ENCODE data around the gene ADNP.

Gene ADNP

DNA sequence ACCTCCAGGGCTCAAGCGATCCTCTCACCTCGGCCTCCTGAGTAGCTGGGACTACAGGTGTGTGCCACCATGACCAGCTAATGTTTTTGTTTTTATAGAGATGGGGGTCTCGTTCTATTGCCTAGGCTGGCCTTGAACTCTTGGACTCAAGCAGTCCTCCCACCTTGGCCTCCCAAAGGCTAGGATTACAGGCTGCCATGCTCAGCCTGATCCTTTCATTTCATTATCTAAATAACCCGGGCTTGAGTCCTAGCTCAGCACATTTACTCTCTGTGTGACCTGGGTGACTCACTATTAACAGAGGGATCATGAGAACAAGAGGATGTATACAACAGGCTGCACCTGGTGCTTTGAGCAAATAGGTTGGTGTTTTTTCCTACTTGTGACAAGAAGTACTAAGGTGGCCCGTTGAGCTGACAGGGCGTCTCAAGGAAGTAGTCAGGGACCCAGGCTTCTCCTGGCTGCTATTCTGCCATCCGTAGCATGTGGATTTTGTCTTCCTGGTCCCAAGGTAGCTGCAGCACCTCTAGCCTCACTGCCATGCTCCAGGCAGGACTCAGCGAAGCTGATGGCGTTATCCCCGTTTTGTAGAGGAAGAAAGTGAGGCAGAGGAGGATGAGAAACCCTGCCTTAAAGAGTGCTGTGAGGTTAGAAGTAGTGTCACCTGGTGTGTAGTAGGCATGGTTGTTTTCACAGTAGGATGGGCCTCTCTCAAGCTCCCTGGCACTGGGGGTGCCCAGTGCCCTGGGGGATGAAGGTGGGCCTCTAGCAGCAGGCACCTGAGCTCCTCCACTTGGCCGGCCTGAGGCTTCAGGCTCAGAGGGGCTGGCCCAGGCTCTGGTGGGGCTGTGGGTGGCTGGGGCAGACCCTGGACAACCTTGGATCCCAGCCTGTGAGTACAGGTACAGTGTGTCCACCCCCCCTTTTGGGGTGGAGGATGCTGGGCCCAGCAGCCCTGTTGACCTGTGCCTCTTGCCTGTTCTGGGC is 62.4 kb downstream of the ADNP start:
- DNase-seq (ENCODE audit: low read depth, low spot score): no peak
- TF ChIP-seq POLR2AphosphoS5 (IDR thresholded peaks at IDR 0.05; ENCODE audit: borderline replicate concordance, low read depth, low read length) (no peak), EZH2 (IDR thresholded peaks at IDR 0.05) (no peak), FOXP2 (optimal IDR thresholded peaks at IDR 0.05; ENCODE audit: control extremely low read depth, extremely low read length, insufficient read depth) (no peak)
- no peak overlapping the region for H3K9ac ChIP-seq (ENCODE audit: insufficient read length)
- H3K36me3 ChIP-seq (ENCODE audit: insufficient read depth, low read length): no peaks in the 10 kb centered on the region
- H3K4me3 ChIP-seq: no peak overlapping the region
- H3K9me3 ChIP-seq (ENCODE audit: low read depth, low read length): no peaks in the 10 kb centered on the region
- no peak overlapping the region for H3K27ac ChIP-seq

- Histone ChIP-seq H3K9me3 (ENCODE audit: low read depth, low read length) (no peaks in the 10 kb centered on the region), H3K27ac (no peak overlapping the region), H3K4me3 (no peak overlapping the region), H3K36me3 (ENCODE audit: insufficient read depth, low read length) (no peaks in the 10 kb centered on the region), H3K9ac (ENCODE audit: insufficient read length) (no peak overlapping the region)
- no peak for DNase-seq (ENCODE audit: low read depth, low spot score)
- TF ChIP-seq EZH2 (IDR thresholded peaks at IDR 0.05) (no peak), FOXP2 (optimal IDR thresholded peaks at IDR 0.05; ENCODE audit: control extremely low read depth, extremely low read length, insufficient read depth) (no peak), POLR2AphosphoS5 (IDR thresholded peaks at IDR 0.05; ENCODE audit: borderline replicate concordance, low read depth, low read length) (no peak)
Observed at GRCh38 chr20:50867805-50868204, 63.4 kb downstream of the ADNP start.

DNA sequence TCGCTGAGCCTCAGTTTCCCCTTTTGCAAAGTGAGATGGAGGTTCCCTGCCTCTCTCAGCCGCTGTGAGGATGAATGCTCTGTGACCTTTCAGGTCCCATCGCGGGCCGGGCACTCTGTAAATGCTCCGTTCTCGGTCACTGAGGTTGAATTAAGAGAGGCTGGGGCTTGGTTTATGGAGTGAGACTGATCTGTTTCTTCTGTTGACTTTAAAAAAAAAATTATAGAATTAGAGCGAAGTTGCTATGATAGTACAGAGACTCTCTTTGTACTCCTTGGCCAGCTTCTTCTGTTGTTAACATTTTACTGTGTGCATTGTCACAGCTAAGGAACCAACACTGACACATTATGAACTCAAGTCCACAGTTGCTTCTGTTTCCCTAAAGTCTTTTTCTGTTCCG is 64.4 kb downstream of the ADNP start:
- DNase-seq (ENCODE audit: low read depth, low spot score): no peak
- TF ChIP-seq EZH2 (IDR thresholded peaks at IDR 0.05) (no peak), FOXP2 (optimal IDR thresholded peaks at IDR 0.05; ENCODE audit: control extremely low read depth, extremely low read length, insufficient read depth) (no peak), POLR2AphosphoS5 (IDR thresholded peaks at IDR 0.05; ENCODE audit: borderline replicate concordance, low read depth, low read length) (no peak)
- no peak overlapping the region for H3K9ac ChIP-seq (ENCODE audit: insufficient read length)
- no peaks in the 10 kb centered on the region for H3K36me3 ChIP-seq (ENCODE audit: insufficient read depth, low read length)
- no peak overlapping the region for H3K27ac ChIP-seq
- no peaks in the 10 kb centered on the region for H3K9me3 ChIP-seq (ENCODE audit: low read depth, low read length)
- H3K4me3 ChIP-seq: no peak overlapping the region

DNA sequence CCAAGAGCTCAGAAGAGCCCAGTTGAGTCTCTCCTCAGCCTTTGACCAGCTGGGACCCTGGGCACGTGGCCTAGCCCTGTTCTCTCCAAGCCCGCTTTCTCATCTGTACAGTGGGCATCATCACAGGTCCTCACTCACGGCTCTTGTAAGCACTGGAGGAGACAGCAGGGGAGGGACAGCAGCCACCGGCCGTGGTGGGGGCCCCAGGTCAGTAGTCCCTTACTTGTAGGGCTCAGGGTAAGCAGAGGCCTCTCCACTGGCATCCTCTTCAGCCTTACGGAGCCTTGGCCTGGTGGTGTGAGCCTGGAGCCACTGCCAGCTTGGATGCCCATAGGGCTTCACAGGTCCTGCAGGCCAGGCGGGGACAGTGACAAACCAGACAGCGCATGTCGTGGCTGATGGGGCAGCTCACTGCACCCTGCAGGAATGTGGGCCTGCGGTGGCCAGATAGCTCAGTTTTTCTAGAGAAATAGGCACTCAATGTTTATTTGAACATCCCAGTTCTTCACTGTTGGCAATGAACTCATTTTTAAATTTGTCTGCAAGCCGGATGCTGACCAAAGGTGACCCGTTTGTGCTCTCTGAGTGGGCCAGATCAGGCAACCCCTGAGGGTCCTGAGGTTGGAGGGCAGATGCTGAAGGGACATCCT is 65.1 kb downstream of the ADNP start:
- Histone ChIP-seq H3K9me3 (ENCODE audit: low read depth, low read length) (no peaks in the 10 kb centered on the region), H3K27ac (no peak overlapping the region), H3K4me3 (no peak overlapping the region), H3K9ac (ENCODE audit: insufficient read length) (no peak overlapping the region), H3K36me3 (ENCODE audit: insufficient read depth, low read length) (no peaks in the 10 kb centered on the region)
- DNase-seq (ENCODE audit: low read depth, low spot score): no peak
- TF ChIP-seq POLR2AphosphoS5 (IDR thresholded peaks at IDR 0.05; ENCODE audit: borderline replicate concordance, low read depth, low read length): no peak
- TF ChIP-seq FOXP2 (optimal IDR thresholded peaks at IDR 0.05; ENCODE audit: control extremely low read depth, extremely low read length, insufficient read depth): no peak
- no peak for TF ChIP-seq EZH2 (IDR thresholded peaks at IDR 0.05)

DNA sequence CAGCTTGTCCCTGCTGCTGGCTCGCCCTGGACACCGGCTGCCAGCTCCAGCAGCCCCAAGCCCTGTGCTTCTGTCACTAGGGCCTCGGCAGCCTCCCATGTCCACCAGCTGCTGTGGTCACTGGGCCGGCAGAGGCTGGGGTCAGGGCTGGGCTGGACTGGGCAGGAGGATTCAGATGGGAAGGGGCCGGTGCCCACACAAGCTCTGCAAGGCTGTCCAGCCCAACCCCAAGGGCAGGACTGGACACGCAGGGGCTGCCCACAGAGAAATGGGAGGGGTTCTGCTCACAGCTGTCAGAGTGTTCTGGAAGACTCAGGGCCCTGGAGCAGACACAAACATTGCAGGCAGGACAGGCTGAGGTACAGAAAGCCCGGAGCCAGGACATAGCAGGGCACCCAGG is 65.6 kb downstream of the ADNP start:
- TF ChIP-seq FOXP2 (optimal IDR thresholded peaks at IDR 0.05; ENCODE audit: control extremely low read depth, extremely low read length, insufficient read depth) (no peak), POLR2AphosphoS5 (IDR thresholded peaks at IDR 0.05; ENCODE audit: borderline replicate concordance, low read depth, low read length) (no peak), EZH2 (IDR thresholded peaks at IDR 0.05) (no peak)
- DNase-seq (ENCODE audit: low read depth, low spot score): no peak
- no peaks in the 10 kb centered on the region for H3K36me3 ChIP-seq (ENCODE audit: insufficient read depth, low read length)
- H3K4me3 ChIP-seq: no peak overlapping the region
- H3K9ac ChIP-seq (ENCODE audit: insufficient read length): no peak overlapping the region
- no peak overlapping the region for H3K27ac ChIP-seq
- H3K9me3 ChIP-seq (ENCODE audit: low read depth, low read length): no peaks in the 10 kb centered on the region

GRCh38 chr20:50865114-50865513 is 66.1 kb downstream of the ADNP start:
- H3K9me3 ChIP-seq (ENCODE audit: low read depth, low read length): no peaks in the 10 kb centered on the region
- no peak for DNase-seq (ENCODE audit: low read depth, low spot score)
- no peaks in the 10 kb centered on the region for H3K36me3 ChIP-seq (ENCODE audit: insufficient read depth, low read length)
- TF ChIP-seq EZH2 (IDR thresholded peaks at IDR 0.05) (no peak), POLR2AphosphoS5 (IDR thresholded peaks at IDR 0.05; ENCODE audit: borderline replicate concordance, low read depth, low read length) (no peak), FOXP2 (optimal IDR thresholded peaks at IDR 0.05; ENCODE audit: control extremely low read depth, extremely low read length, insufficient read depth) (no peak)
- H3K4me3 ChIP-seq: no peak overlapping the region
- H3K27ac ChIP-seq: no peak overlapping the region
- H3K9ac ChIP-seq (ENCODE audit: insufficient read length): no peak overlapping the region

DNA sequence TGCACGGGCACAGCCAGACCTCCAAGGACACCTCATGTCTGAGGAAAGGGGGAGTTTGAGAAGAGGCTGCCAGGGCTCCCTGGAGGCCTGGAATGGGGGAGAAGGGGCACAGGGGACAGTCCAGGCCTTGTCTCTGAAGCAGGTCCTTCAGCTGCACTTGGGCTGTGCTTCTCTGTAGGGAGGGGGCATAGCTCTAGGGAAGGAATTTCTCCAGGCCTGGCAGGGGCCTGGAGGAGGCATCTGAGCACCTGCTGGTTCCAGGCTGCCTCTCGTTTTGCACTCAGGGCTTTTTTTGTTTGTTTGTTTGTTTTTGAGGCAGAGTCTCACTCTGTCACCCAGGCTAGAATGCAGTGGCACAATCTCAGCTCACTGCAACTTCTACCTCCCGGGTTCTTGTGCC is 68.7 kb downstream of the ADNP start:
- Histone ChIP-seq H3K4me3 (no peak overlapping the region), H3K9me3 (ENCODE audit: low read depth, low read length) (no peaks in the 10 kb centered on the region), H3K27ac (no peak overlapping the region), H3K9ac (ENCODE audit: insufficient read length) (no peak overlapping the region), H3K36me3 (ENCODE audit: insufficient read depth, low read length) (no peaks in the 10 kb centered on the region)
- DNase-seq (ENCODE audit: low read depth, low spot score): no peak
- TF ChIP-seq FOXP2 (optimal IDR thresholded peaks at IDR 0.05; ENCODE audit: control extremely low read depth, extremely low read length, insufficient read depth) (no peak), EZH2 (IDR thresholded peaks at IDR 0.05) (no peak), POLR2AphosphoS5 (IDR thresholded peaks at IDR 0.05; ENCODE audit: borderline replicate concordance, low read depth, low read length) (no peak)

GRCh38 chr20:50861012-50861411 is 70.2 kb downstream of the ADNP start:
- Histone ChIP-seq H3K36me3 (ENCODE audit: insufficient read depth, low read length) (no peaks in the 10 kb centered on the region), H3K9ac (ENCODE audit: insufficient read length) (no peak overlapping the region), H3K4me3 (no peak overlapping the region), H3K27ac (no peak overlapping the region), H3K9me3 (ENCODE audit: low read depth, low read length) (no peaks in the 10 kb centered on the region)
- DNase-seq (ENCODE audit: low read depth, low spot score): no peak
- TF ChIP-seq POLR2AphosphoS5 (IDR thresholded peaks at IDR 0.05; ENCODE audit: borderline replicate concordance, low read depth, low read length) (no peak), EZH2 (IDR thresholded peaks at IDR 0.05) (no peak), FOXP2 (optimal IDR thresholded peaks at IDR 0.05; ENCODE audit: control extremely low read depth, extremely low read length, insufficient read depth) (no peak)
